Stomach (tissue), 9 donors: Measurements from ENCODE around the gene SLC38A10. TPM values are rescaled to one million over a fixed set of nuclear protein-coding genes. Genes with fewer than 3 reads are reported as not detected.

Experiments
- DNase-seq, 2 donors: peaks; one replicate each; pipeline versions ENCODE4 v3.0.0 to v3.0.0-alpha.2; 2013 to 2019
- H3K27ac ChIP-seq, 5 donors: fragments of 200-600 bp in 4 of 5; sonication (generic) in 4 of 5; one replicate each; pipeline ENCODE4 v1.5.1; 2013 to 2019; ENCODE audit warnings: mild to moderate bottlenecking in 1 of 5, moderate library complexity in 1 of 5
- H3K27me3 ChIP-seq, 3 donors: fragments of 200-600 bp; sonication (generic); one replicate each; pipeline ENCODE4 v1.5.1; 2017 to 2019; ENCODE audit warnings: mixed run types in 1 of 3
- H3K36me3 ChIP-seq, 4 donors: fragments of 200-600 bp; sonication (generic); 1 replicate in 3 of 4; 2 replicates in 1 of 4; pipeline ENCODE4 v1.5.1; 2016 to 2019
- H3K4me1 ChIP-seq, 4 donors: fragments of 200-600 bp; sonication (generic); one replicate each; pipeline ENCODE4 v1.5.1; 2016 to 2019
- H3K4me3 ChIP-seq, 4 donors: fragments of 200-600 bp; sonication (generic) in 3 of 4; one replicate each; pipeline ENCODE4 v1.5.1; 2016 to 2019; ENCODE audit warnings: mild to moderate bottlenecking in 1 of 4
- H3K9me3 ChIP-seq, 4 donors: fragments of 200-600 bp; sonication (generic); one replicate each; pipeline ENCODE4 v1.5.1; 2016 to 2019
- EP300 ChIP-seq: sonication (generic); formaldehyde crosslinking; IDR thresholded peaks from one replicate; pipeline ENCODE4 v1.6.1; 2017; ENCODE audit warnings: antibody characterized with exemption
- POLR2A ChIP-seq, 4 donors: fragments of 450-650 bp; IDR thresholded peaks; one replicate each; pipeline ENCODE4 v1.6.1; 2016; ENCODE audit warnings: antibody characterized with exemption in 4 of 4, control low read depth in 2 of 4, mild to moderate bottlenecking in 1 of 4, moderate library complexity in 1 of 4
- POLR2AphosphoS5 ChIP-seq, 3 donors: sonication (generic); formaldehyde crosslinking; IDR thresholded peaks; one replicate each; pipeline ENCODE4 v1.6.1; 2016; ENCODE audit warnings: antibody characterized with exemption in 3 of 3
- WGBS, 5 donors: extraction: QIAGEN DNeasy Blood & Tissue Kit in 3 of 5; methylation state at CpG; one replicate each; pipeline versions ENCODE4 v1.1.5 to v1.1.7; 2013 to 2018; 5-methylcytosine and 5-hydroxymethylcytosine counted together
- intact Hi-C: fragments of 100-400 bp; cut with DNase I; formaldehyde crosslinking; loops from one replicate; pipeline ENCODE4 v1.15.1; 2023; ENCODE audit warnings: low total_unique reads
- polyA plus RNA-seq, 3 donors: library from polyadenylated mRNA; stranded (reverse); fragments of 200-250 nt; gene quantifications; one replicate each; pipeline ENCODE4 v1.2.3, GENCODE V29; 2013
- total RNA-seq, 5 donors: library from RNA; depleted of rRNA; stranded (reverse); fragments of >200 nt; gene quantifications; one replicate each; pipeline versions ENCODE4 v1.1.0 to v1.2.3, GENCODE V29; 2014 to 2016
- TF ChIP-seq, protein P1 (sequence below), 7 experiments: fragments of 450-650 bp in 4 of 7; fragments of 200-600 bp in 3 of 7; sonication (generic) in 3 of 7; IDR thresholded peaks; one replicate each; pipeline ENCODE4 v1.5.1; 2016 to 2019; ENCODE audit warnings: antibody characterized with exemption in 7 of 7, control low read depth in 2 of 7, mild to moderate bottlenecking in 1 of 7
- donor health status: healthy with polysubstance abuse.
- donor health status: Bipolar disorder and iron deficiency.
- donor health status: healthy.

The SLC38A10 gene
- total and polyA plus RNA-seq, 8 donors: 18.6 to 140 (median 67.3) TPM

GRCh38 chr17:81340607-81341515 is 45.8 kb upstream of the SLC38A10 start:
- peak in 1 of 2 donors; percentile 84 for DNase-seq
- TF ChIP-seq, protein P1, sequence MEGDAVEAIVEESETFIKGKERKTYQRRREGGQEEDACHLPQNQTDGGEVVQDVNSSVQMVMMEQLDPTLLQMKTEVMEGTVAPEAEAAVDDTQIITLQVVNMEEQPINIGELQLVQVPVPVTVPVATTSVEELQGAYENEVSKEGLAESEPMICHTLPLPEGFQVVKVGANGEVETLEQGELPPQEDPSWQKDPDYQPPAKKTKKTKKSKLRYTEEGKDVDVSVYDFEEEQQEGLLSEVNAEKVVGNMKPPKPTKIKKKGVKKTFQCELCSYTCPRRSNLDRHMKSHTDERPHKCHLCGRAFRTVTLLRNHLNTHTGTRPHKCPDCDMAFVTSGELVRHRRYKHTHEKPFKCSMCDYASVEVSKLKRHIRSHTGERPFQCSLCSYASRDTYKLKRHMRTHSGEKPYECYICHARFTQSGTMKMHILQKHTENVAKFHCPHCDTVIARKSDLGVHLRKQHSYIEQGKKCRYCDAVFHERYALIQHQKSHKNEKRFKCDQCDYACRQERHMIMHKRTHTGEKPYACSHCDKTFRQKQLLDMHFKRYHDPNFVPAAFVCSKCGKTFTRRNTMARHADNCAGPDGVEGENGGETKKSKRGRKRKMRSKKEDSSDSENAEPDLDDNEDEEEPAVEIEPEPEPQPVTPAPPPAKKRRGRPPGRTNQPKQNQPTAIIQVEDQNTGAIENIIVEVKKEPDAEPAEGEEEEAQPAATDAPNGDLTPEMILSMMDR (IDR thresholded peaks at IDR 0.05): no peak
- TF ChIP-seq POLR2A (IDR thresholded peaks at IDR 0.05) (no peak), EP300 (no peak), POLR2AphosphoS5 (IDR thresholded peaks at IDR 0.05) (no peak)

GRCh38 chr17:81339534-81340296 is 44.6 kb upstream of the SLC38A10 start:
- DNase-seq: peak in 1 of 2 donors; percentile 87
- Histone ChIP-seq H3K36me3 (no peaks in the 10 kb centered on the region), H3K27me3 (peaks cover 0 to 44% (median 21%) of the 10 kb centered on the region in 3 donors), H3K4me1 (peaks cover 53 to 86% (median 78%) of the 10 kb centered on the region in 4 donors), H3K27ac (peak overlapping the region; percentile 31 to 98 (median 98)), H3K4me3 (peak overlapping the region in 1 of 4 donors; percentile 81), H3K9me3 (no peaks in the 10 kb centered on the region)
- intact Hi-C loops: loop anchor here (5.0 kb wide), 1 partner anchor 68 kb away; no protein-coding TSS in a partner anchor
- WGBS, 5 donors: 25 to 48% (median 33%) methylated on average over 5 to 11 of the region's 11 CpGs
- TF ChIP-seq POLR2A (IDR thresholded peaks at IDR 0.05): no peak
- no peak for TF ChIP-seq EP300
- TF ChIP-seq POLR2AphosphoS5 (IDR thresholded peaks at IDR 0.05): no peak
- TF ChIP-seq, protein P1 (IDR thresholded peaks at IDR 0.05): no peak

More at GRCh38 chr17:81340607-81341515, 45.8 kb upstream of the SLC38A10 start:
- peak overlapping the region; percentile 75 to 98 (median 98) for H3K27ac ChIP-seq
- peaks cover 53 to 79% (median 74%) of the 10 kb centered on the region in 4 donors for H3K4me1 ChIP-seq
- H3K36me3 ChIP-seq: no peaks in the 10 kb centered on the region
- peaks cover 0 to 51% (median 21%) of the 10 kb centered on the region in 3 donors for H3K27me3 ChIP-seq
- peak overlapping the region; percentile 68 to 91 (median 75) for H3K4me3 ChIP-seq
- 10 to 13% (median 11%) methylated on average over 40 to 60 of the region's 60 CpGs for WGBS, 5 donors
- intact Hi-C loops: no loop called here
- no peaks in the 10 kb centered on the region for H3K9me3 ChIP-seq

GRCh38 chr17:81339191-81339533 is 44.1 kb upstream of the SLC38A10 start:
- Histone ChIP-seq H3K9me3 (no peaks in the 10 kb centered on the region), H3K4me1 (peaks cover 53 to 89% (median 78%) of the 10 kb centered on the region in 4 donors), H3K36me3 (no peaks in the 10 kb centered on the region), H3K27ac (peak overlapping the region; percentile 31 to 98 (median 98)), H3K4me3 (no peak overlapping the region), H3K27me3 (peaks cover 0 to 43% (median 21%) of the 10 kb centered on the region in 3 donors)
- intact Hi-C loops: loop anchor here (5.0 kb wide), 1 partner anchor 68 kb away; no protein-coding TSS in a partner anchor
- DNase-seq: peak in 1 of 2 donors; percentile 66
- WGBS, 5 donors: 30 to 47% (median 44%) methylated on average over 4 of the region's 4 CpGs
- TF ChIP-seq EP300: no peak
- no peak for TF ChIP-seq POLR2A (IDR thresholded peaks at IDR 0.05)
- no peak for TF ChIP-seq POLR2AphosphoS5 (IDR thresholded peaks at IDR 0.05)
- TF ChIP-seq, protein P1 (IDR thresholded peaks at IDR 0.05): no peak
